GM12875 (cell line): ENCODE data around the gene CLDN3.
"Not testable (repeated sequence)": the region's sequence is repeated elsewhere in the genome, so short reads cannot be mapped to it uniquely, and the experiment has no call there.

Experiments used
- H3K4me3 ChIP-seq: one replicate; pipeline ENCODE4 v1.5.1; 2011; ENCODE audit warnings: low read depth, low read length, control low read depth
- TF ChIP-seq, protein P1 (sequence below): IDR thresholded peaks from 2 replicates; pipeline ENCODE4 v1.5.1; 2011; ENCODE audit warnings: low read depth, mild to moderate bottlenecking, control low read depth, inconsistent platforms, low read length, moderate library complexity, borderline replicate concordance; ENCODE audit not compliant: insufficient read depth

CLDN3 gene

GRCh38 chr7:73802459-73802858, 32.4 kb upstream of the CLDN3 start:
- TF ChIP-seq, protein P1, sequence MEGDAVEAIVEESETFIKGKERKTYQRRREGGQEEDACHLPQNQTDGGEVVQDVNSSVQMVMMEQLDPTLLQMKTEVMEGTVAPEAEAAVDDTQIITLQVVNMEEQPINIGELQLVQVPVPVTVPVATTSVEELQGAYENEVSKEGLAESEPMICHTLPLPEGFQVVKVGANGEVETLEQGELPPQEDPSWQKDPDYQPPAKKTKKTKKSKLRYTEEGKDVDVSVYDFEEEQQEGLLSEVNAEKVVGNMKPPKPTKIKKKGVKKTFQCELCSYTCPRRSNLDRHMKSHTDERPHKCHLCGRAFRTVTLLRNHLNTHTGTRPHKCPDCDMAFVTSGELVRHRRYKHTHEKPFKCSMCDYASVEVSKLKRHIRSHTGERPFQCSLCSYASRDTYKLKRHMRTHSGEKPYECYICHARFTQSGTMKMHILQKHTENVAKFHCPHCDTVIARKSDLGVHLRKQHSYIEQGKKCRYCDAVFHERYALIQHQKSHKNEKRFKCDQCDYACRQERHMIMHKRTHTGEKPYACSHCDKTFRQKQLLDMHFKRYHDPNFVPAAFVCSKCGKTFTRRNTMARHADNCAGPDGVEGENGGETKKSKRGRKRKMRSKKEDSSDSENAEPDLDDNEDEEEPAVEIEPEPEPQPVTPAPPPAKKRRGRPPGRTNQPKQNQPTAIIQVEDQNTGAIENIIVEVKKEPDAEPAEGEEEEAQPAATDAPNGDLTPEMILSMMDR, result no peak
- no peak overlapping the region for H3K4me3 ChIP-seq

- no peak overlapping the region for H3K4me3 ChIP-seq
- TF ChIP-seq, protein P1, result no peak
Observed at GRCh38 chr7:73801577-73801976, 31.5 kb upstream of the CLDN3 start.

DNA sequence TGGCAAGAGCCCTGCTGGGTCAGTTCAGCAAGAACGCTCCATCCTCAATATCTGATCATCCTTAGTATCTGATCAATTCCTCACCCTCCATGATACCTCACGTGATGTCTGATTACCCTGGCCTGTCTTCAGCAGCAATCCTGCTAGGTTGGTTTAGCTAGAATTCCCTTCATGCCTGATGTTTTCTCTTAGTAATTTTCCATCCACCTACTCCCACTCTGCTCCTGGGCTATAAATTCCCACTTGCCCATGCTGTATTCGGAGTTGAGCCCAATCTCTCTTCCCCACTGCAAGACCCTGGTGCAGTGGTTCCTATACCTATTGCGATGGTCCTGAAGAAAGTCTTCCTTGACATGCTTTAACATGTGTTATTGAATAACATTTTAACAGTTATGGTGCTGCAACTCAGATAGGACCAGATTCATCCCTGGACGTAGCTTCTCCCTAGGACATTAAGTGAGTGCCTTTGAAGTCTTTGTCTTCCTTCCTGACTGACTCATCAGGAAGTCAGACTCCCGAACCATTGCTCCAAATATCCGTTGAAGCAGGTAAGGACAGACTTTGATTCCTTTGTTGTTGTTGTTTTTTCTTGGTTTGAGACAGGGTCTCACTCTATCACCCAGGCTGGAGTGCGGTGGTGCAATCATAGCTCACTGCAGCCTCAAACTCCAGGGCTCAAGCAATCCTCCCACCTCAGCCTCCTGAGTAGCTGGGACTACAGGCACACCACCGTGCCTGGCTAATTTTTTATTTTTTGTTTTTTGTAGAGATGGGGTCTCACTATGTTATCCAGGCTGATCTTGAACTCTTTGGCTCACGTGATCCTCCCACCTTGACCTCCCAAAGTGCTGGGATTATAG, 29.4 kb upstream of the CLDN3 start:
- TF ChIP-seq, protein P1, result no peak
- H3K4me3 ChIP-seq, result no peak overlapping the region

DNA sequence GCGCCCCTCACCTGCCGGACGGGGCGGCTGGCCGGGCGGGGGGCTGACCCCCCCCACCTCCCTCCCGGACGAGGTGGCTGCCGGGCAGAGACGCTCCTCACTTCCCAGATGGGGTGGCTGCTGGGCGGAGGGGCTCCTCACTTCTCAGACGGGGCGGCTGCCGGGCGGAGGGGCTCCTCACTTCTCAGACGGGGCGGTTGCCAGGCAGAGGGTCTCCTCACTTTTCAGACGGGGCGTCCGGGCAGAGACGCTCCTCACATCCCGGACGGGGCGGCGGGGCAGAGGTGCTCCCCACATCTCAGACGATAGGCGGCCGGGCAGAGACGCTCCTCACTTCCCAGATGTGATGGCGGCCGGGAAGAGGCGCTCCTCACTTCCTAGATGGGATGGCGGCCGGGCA, 27.1 kb upstream of the CLDN3 start:
- not testable (repeated sequence) for H3K4me3 ChIP-seq

- not testable (repeated sequence) for H3K4me3 ChIP-seq
Observed at GRCh38 chr7:73796656-73797055, 26.6 kb upstream of the CLDN3 start.

DNA sequence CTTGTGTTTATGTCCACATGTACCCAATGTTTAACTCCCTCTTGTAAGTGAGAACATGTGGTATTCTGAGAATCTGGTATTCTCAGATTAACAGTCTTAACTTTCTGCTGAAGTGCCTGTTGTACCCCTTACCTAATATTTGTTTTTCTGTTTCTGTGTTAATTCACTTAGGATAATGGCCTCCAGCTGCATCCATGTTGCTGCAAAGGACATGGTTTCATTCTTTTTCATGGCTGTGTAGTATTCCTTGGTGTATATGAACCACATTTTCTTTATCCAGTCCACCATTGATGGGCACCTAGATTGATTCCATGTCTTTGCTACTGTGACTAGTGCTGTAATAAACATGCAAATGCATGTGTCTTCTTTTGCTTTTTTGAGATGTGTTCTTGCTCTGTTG, 25.1 kb upstream of the CLDN3 start:
- H3K4me3 ChIP-seq, result not testable (repeated sequence)

- H3K4me3 ChIP-seq, result not testable (repeated sequence)
Observed at GRCh38 chr7:73791170-73791690, 21.2 kb upstream of the CLDN3 start.

DNA sequence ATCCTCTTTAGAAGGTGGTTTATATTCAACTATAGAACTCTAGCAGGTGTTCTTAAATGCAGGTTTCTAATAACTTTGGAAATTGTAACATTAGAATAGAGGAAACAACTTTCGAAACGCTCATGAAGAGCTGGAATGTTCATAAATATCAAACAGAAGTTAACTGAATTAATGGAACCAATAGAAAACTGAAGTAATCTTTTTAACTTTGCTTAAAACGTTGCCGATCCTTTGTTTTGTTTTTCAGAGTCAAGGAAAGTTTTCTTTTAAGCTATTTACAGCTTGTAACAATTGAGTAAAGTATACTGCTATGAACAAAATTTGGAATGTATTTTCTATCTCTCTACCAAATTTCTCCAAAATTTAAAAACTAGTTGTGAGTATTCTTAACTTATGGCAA, 19.0 kb upstream of the CLDN3 start:
- TF ChIP-seq, protein P1, result no peak

DNA sequence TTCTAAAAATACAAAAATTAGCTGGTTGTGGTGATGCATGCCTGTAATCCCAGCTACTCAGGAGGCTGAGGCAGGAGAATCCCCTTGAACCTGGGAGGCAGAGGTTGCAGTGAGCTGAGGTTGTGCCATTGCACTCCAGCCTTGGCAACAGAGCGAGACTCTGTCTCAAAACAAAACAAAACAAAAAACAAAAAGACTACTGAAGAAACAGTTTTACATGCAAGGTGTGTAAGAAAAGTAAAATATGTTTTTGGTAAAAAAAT, 17.6 kb upstream of the CLDN3 start:
- H3K4me3 ChIP-seq, result not testable (repeated sequence)

More for the DNA sequence above, 19.0 kb upstream of the CLDN3 start:
- no peak overlapping the region for H3K4me3 ChIP-seq

- TF ChIP-seq, protein P1, result no peak
Observed at GRCh38 chr7:73786588-73786987, 16.5 kb upstream of the CLDN3 start.

More at GRCh38 chr7:73786588-73786987, 16.5 kb upstream of the CLDN3 start:
- H3K4me3 ChIP-seq, result no peak overlapping the region
